NB4 (cell line): Measurements from ENCODE around the gene DGKE.

Experiments
- CTCF ChIP-seq: IDR thresholded peaks from one replicate; pipeline ENCODE4 v1.5.1; 2012; ENCODE audit warnings: low read depth, low read length
- MAX ChIP-seq: IDR thresholded peaks from 2 replicates; pipeline ENCODE4 v1.6.1; 2011; ENCODE audit warnings: low read depth, low read length
- POLR2A ChIP-seq: IDR thresholded peaks from 2 replicates; pipeline ENCODE4 v1.6.1; 2011; ENCODE audit warnings: mild to moderate bottlenecking; ENCODE audit not compliant: insufficient read length; ENCODE audit errors: extremely low read depth

DNA sequence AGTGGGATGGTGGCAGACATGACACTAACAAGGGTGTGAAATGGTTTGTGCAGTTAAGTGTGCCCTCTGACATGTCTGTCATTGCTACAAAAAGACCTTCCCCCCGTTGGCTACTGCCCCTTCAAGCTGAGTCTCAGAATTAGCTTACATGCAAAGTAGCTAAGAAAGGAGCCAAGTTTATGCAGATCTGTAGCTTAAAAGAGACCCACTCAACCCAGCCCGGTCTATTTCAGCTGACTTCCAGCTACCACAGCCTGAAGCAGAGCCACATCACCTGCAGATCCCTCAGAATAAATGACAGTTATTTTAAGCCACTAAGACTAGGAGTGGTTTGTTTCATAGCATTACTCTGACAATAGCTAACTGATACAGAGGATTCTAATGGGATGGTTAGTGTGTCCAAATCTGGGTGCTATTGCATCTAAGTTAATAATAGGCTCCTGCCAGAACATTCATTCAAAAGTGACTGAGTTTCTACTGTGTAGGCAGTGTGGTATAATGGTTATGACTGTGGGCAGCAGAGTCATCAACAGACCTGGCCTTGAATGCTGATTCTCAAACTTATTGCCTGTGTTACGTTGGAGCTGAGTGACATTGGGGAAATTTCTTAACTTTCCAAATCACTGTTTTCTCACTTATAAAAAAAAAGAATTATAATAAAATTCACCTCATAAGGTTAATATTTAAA, 12.0 kb upstream of the DGKE start:
- TF ChIP-seq CTCF (no peak), MAX (no peak), POLR2A (no peak)
